OCI-LY3 (cell line): ENCODE measurements around the gene FLCN.

ENCODE experiments used
- H2AFZ ChIP-seq: fragments of 200-600, 300-600 bp; shearing (Covaris generic); 2 replicates; pipeline ENCODE4 v1.6.0; 2014; ENCODE audit warnings: antibody characterized with exemption, low read depth, low read length
- H3K27ac ChIP-seq: fragments of 200-600, 300-600 bp; sonication (generic); 2 replicates; pipeline ENCODE4 v1.5.1; 2014; ENCODE audit warnings: mild to moderate bottlenecking, low read length, moderate library complexity, mixed read lengths
- H3K27me3 ChIP-seq: fragments of 200-600, 300-600 bp; sonication (generic); 2 replicates; pipeline ENCODE4 v1.6.1; 2014; ENCODE audit warnings: low read depth, low read length, mixed read lengths
- H3K36me3 ChIP-seq: fragments of 200-600, 300-600 bp; sonication (generic); replicated peaks from 2 replicates; pipeline ENCODE3; 2014; ENCODE audit warnings: low read depth, low read length, mixed read lengths
- H3K4me1 ChIP-seq: fragments of 300-600, 200-600 bp; sonication (generic); 2 replicates; pipeline ENCODE4 v1.6.1; 2014; ENCODE audit warnings: low read length, mixed read lengths
- H3K4me2 ChIP-seq: fragments of 200-600, 300-600 bp; sonication (generic); 2 replicates; pipeline ENCODE4 v1.6.1; 2014; ENCODE audit warnings: low read length, mixed read lengths
- H3K4me3 ChIP-seq: fragments of 300-600, 200-600 bp; sonication (generic); 2 replicates; pipeline ENCODE4 v1.5.1; 2014; ENCODE audit warnings: antibody characterized with exemption, mild to moderate bottlenecking, low read length, moderate library complexity
- H3K79me2 ChIP-seq: fragments of 300-600, 200-600 bp; shearing (Covaris generic); 2 replicates; pipeline ENCODE4 v1.6.1; 2014; ENCODE audit warnings: mild to moderate bottlenecking, low read length, mixed read lengths
- H3K9ac ChIP-seq: fragments of 300-600, 200-600 bp; shearing (Covaris generic); 2 replicates; pipeline ENCODE4 v1.6.0; 2014; ENCODE audit warnings: mild to moderate bottlenecking, low read length, moderate library complexity
- H3K9me3 ChIP-seq: fragments of 200-600, 300-600 bp; shearing (Covaris generic); 2 replicates; pipeline ENCODE4 v1.6.1; 2014; ENCODE audit warnings: low read length, mixed read lengths; ENCODE audit not compliant: insufficient read depth
- H4K20me1 ChIP-seq: fragments of 200-600, 300-600 bp; sonication (generic); 2 replicates; pipeline ENCODE4 v1.6.1; 2016; ENCODE audit warnings: low read length, mixed read lengths; ENCODE audit not compliant: insufficient read depth
- EZH2phosphoT487 ChIP-seq: fragments of 200-600 bp; shearing (Covaris generic); IDR thresholded peaks from 2 replicates; pipeline ENCODE4 v1.6.1; 2018; ENCODE audit warnings: antibody characterized with exemption, mixed run types, low read depth
- TF ChIP-seq, protein P1 (sequence below): fragments of 200-600, 300-600 bp; sonication (generic); IDR thresholded peaks from 2 replicates; pipeline ENCODE4 v1.5.1; 2014; ENCODE audit warnings: antibody characterized with exemption, low read length, low read depth

FLCN gene

DNA sequence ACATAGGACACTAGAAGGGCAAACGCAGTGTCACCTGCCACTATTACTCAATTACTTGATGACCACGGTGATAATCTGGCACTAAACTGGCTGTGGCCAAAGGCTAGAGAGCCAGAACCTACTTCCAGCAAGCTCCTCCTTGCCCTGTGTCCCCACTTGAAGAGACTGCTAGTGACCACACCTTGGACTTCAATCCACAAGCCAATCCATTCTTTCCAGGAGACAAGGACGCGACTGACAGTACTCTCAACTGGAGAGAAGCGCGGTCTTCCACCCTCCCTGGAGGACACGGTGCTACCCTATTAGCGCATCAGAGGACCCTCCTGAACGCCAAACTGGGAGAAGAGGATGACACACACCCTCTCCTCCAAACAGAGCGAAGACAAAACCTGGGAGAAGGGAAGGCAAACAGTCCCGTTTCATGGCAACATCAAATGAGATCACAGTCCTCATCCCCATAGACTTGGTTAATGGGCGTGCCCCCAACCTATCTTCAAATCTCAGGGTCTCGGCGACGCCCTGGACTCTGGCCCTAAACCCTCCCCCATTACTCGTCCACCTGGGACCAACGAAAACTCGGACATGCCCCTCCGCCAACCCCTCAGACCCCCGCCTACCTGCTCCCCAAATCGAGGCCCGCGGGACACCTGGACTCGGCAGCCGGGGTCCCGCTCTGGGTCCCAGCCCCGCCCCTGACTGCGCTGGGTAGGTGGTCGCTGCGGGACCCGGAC is 508 bp downstream of the FLCN start:
- Histone ChIP-seq H3K27me3 (no peaks in the 10 kb centered on the region), H3K9me3 (no peaks in the 10 kb centered on the region), H4K20me1 (peaks cover 11% of the 10 kb centered on the region), H3K4me3 (peak overlapping the region; percentile 97), H3K9ac (peak overlapping the region; percentile 96), H3K27ac (peak overlapping the region; percentile 71), H2AFZ (no peak overlapping the region), H3K4me2 (peak overlapping the region; percentile 98), H3K36me3 (no peaks in the 10 kb centered on the region), H3K4me1 (peaks cover 13% of the 10 kb centered on the region), H3K79me2 (peaks cover 37% of the 10 kb centered on the region)
- TF ChIP-seq, protein P1, sequence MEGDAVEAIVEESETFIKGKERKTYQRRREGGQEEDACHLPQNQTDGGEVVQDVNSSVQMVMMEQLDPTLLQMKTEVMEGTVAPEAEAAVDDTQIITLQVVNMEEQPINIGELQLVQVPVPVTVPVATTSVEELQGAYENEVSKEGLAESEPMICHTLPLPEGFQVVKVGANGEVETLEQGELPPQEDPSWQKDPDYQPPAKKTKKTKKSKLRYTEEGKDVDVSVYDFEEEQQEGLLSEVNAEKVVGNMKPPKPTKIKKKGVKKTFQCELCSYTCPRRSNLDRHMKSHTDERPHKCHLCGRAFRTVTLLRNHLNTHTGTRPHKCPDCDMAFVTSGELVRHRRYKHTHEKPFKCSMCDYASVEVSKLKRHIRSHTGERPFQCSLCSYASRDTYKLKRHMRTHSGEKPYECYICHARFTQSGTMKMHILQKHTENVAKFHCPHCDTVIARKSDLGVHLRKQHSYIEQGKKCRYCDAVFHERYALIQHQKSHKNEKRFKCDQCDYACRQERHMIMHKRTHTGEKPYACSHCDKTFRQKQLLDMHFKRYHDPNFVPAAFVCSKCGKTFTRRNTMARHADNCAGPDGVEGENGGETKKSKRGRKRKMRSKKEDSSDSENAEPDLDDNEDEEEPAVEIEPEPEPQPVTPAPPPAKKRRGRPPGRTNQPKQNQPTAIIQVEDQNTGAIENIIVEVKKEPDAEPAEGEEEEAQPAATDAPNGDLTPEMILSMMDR = no peak
- TF ChIP-seq EZH2phosphoT487 = no peak

DNA sequence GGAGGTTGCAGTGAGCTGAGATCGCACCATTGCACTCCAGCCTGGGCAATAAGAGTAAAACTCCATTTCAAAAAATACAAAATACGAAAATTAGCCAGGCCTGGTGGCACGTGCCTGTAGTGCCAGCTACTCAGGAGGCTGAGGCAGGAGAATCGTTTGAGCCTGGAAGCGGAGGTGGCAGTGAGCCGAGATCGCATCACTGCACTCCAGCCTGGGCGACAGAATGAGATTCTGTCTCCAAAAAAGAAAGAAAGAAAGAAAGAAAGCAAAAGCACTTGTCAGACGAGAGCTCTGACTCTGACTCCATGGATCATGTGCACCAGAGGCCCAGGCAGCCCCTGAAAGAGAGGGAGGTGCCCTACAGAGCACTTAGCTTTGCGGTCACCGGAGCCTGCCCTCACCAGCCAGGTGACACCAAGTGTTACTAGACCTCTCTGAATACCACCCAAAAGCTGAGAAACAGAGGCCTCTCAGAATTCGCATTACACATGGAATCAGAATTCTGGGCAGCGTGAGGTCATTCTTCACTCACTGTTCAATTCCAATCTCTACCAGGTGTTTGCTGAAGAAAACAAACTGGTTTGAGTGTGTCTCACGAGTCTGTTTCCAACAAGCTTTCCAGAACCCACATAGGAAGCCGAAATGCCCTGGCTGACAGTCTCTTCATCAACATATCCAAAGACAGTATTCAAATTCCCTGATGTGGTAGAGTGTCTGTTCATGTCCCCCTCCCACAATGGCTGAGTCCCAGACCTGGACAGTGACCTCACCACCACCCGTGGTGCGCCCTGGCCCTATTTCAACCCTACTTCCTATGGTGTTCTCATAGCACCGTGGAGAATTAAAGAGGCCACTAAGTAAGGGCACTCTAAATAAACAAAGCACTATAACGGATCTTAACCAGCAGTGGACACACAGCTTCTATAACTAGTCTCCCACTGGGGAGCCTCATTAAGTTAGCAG is 1.5 kb downstream of the FLCN start:
- H3K27me3 ChIP-seq = no peaks in the 10 kb centered on the region
- TF ChIP-seq, protein P1 = no peak
- no peak for TF ChIP-seq EZH2phosphoT487
- peaks cover 13% of the 10 kb centered on the region for H3K4me1 ChIP-seq
- H3K9ac ChIP-seq = peak overlapping the region; percentile 96
- peaks cover 37% of the 10 kb centered on the region for H3K79me2 ChIP-seq
- H3K4me3 ChIP-seq = peak overlapping the region; percentile 97
- H2AFZ ChIP-seq = no peak overlapping the region
- H3K36me3 ChIP-seq = no peaks in the 10 kb centered on the region
- peak overlapping the region; percentile 98 for H3K4me2 ChIP-seq
- H4K20me1 ChIP-seq = peaks cover 11% of the 10 kb centered on the region
- no peaks in the 10 kb centered on the region for H3K9me3 ChIP-seq
- no peak overlapping the region for H3K27ac ChIP-seq

DNA sequence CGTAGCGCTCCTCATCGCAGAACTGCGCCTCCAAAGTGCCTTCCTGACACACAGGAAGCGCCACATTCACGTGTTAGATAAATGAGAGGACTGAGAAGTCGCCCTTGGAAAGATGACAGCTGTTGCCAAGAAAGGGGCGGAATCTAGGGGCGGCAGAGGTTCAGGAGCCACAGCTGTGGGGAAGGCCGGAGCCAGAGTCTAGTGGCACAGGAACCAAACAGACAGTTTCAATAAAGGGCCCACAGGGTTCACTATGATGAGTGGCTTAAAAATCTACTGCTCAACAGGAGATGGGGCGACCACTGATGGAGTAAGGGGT is 4.7 kb downstream of the FLCN start:
- Histone ChIP-seq H3K4me2 (no peak overlapping the region), H3K9me3 (no peaks in the 10 kb centered on the region), H3K4me1 (peaks cover 10% of the 10 kb centered on the region), H3K9ac (no peak overlapping the region), H3K27ac (no peak overlapping the region), H3K4me3 (no peak overlapping the region), H2AFZ (no peak overlapping the region), H3K36me3 (no peaks in the 10 kb centered on the region), H3K79me2 (peaks cover 37% of the 10 kb centered on the region), H4K20me1 (peaks cover 11% of the 10 kb centered on the region), H3K27me3 (no peaks in the 10 kb centered on the region)
- no peak for TF ChIP-seq EZH2phosphoT487
- TF ChIP-seq, protein P1 = no peak
